Progenitor cell of endocrine pancreas (in vitro differentiated cells): ENCODE measurements around the gene AUP1. TPM values are rescaled to one million over a fixed set of nuclear protein-coding genes. Genes with fewer than 3 reads are reported as not detected.
"Not testable (repeated sequence)": the region's sequence is repeated elsewhere in the genome, so short reads cannot be mapped to it uniquely, and the experiment has no call there.

Experiments used
- DNase-seq: peaks from one replicate; pipeline ENCODE4 v3.0.0; 2021; ENCODE audit warnings: low spot score; ENCODE audit not compliant: unreplicated experiment
- H3K27ac Mint-ChIP-seq: 2 replicates; pipeline ENCODE4 v1.8.0; 2021; ENCODE audit warnings: mild to moderate bottlenecking, moderate library complexity, mixed read lengths
- H3K27me3 Mint-ChIP-seq: 2 replicates; pipeline ENCODE4 v1.8.0; 2021; ENCODE audit warnings: mixed read lengths
- H3K36me3 Mint-ChIP-seq: 2 replicates; pipeline ENCODE4 v1.8.0; 2022; ENCODE audit warnings: mixed read lengths; ENCODE audit not compliant: insufficient read depth
- H3K4me1 Mint-ChIP-seq: 2 replicates; pipeline ENCODE4 v1.8.0; 2021; ENCODE audit warnings: low read depth, mixed read lengths
- H3K4me3 Mint-ChIP-seq: 2 replicates; pipeline ENCODE4 v1.8.0; 2021; ENCODE audit warnings: low read depth, mild to moderate bottlenecking, moderate library complexity, mixed read lengths
- H3K9me3 Mint-ChIP-seq: 2 replicates; pipeline ENCODE4 v1.8.0; 2021; ENCODE audit warnings: low read depth, mixed read lengths
- total RNA-seq: library from RNA; stranded (reverse); gene quantifications from 2 replicates; pipeline ENCODE4 v1.2.1, GENCODE V29; 2021
- TF ChIP-seq, protein P1 (sequence below): fragments of 200-600 bp; sonication (generic); IDR thresholded peaks from one replicate; pipeline ENCODE4 v1.5.0; 2021; ENCODE audit warnings: antibody characterized with exemption, mild to moderate bottlenecking; ENCODE audit not compliant: unreplicated experiment

The AUP1 gene
- total RNA-seq, 1 donor from 2014 or later, result 115 TPM

GRCh38 chr2:74489906-74490305, 39.6 kb downstream of the AUP1 start:
- DNase-seq, result no peak
- Mint-ChIP-seq H3K27ac (no peak overlapping the region), H3K27me3 (no peaks in the 10 kb centered on the region), H3K4me1 (peaks cover 6% of the 10 kb centered on the region), H3K9me3 (no peaks in the 10 kb centered on the region), H3K36me3 (peaks cover 18% of the 10 kb centered on the region), H3K4me3 (no peak overlapping the region)
- TF ChIP-seq, protein P1, sequence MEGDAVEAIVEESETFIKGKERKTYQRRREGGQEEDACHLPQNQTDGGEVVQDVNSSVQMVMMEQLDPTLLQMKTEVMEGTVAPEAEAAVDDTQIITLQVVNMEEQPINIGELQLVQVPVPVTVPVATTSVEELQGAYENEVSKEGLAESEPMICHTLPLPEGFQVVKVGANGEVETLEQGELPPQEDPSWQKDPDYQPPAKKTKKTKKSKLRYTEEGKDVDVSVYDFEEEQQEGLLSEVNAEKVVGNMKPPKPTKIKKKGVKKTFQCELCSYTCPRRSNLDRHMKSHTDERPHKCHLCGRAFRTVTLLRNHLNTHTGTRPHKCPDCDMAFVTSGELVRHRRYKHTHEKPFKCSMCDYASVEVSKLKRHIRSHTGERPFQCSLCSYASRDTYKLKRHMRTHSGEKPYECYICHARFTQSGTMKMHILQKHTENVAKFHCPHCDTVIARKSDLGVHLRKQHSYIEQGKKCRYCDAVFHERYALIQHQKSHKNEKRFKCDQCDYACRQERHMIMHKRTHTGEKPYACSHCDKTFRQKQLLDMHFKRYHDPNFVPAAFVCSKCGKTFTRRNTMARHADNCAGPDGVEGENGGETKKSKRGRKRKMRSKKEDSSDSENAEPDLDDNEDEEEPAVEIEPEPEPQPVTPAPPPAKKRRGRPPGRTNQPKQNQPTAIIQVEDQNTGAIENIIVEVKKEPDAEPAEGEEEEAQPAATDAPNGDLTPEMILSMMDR, result no peak

DNA sequence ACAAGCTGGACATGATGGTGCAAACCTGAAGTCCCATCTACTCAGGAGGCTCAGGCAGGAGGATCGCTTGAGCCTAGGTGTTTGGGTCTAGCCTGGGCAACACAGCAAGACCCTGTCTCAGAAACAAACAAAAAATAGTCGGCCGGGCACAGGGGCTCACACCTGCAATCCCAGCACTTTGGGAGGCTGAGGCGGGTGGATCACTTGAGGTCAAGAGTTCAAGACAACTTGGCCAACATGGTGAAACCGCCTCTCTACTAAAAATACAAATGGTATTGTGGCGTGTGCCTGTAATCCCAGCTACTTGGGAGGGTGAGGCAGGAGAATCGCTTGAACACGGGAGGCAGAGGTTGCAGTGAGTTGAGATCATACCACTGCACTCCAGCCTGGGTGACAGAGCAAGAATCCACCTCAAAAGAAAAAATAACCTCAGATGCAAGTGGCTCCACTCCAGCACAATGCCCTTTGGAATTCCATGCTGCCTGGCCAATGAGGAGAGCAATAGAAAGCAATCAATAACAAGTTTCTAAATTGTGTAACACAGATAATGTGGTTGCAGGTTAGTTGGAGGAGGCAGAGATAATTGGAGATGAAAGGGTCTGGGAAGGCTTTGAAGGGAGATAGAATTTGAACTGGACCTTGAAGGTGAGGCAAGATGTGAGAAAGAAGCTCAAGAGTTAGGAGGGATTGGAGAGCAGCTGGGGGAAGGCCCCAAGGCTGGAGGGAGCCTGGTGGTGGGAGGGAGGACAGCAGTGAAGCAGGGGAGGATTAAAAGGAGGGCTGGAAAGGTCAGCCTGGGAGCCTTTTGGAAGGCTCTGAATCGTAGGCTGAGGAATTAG, 40.6 kb downstream of the AUP1 start:
- no peak for DNase-seq
- no peaks in the 10 kb centered on the region for H3K27me3 Mint-ChIP-seq
- TF ChIP-seq, protein P1, result peak; percentile 22
- H3K27ac Mint-ChIP-seq, result peak overlapping the region; percentile 11
- peaks cover 14% of the 10 kb centered on the region for H3K36me3 Mint-ChIP-seq
- no peaks in the 10 kb centered on the region for H3K9me3 Mint-ChIP-seq
- no peak overlapping the region for H3K4me3 Mint-ChIP-seq
- peaks cover 6% of the 10 kb centered on the region for H3K4me1 Mint-ChIP-seq

DNA sequence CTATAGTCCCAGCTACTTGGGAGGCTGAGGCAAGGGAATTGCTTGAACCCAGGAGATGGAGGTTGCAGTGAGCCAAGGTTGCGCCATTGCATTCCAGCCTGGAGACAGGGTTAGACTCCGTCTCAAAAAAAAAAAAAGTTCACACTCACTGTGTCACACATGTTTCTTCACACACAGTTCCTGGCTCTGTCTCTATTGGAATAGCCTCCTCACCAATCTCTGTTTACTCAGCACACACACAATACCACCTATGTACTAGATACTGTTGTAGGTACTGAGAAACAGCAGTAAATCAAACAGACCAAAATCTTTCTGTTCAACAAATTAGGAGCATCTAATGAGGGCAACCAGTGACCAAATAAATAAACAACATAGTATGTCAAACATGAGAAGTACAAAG, 43.4 kb downstream of the AUP1 start:
- Mint-ChIP-seq H3K9me3 (no peaks in the 10 kb centered on the region), H3K36me3 (peaks cover 10% of the 10 kb centered on the region), H3K4me3 (no peak overlapping the region), H3K4me1 (peaks cover 16% of the 10 kb centered on the region), H3K27ac (no peak overlapping the region), H3K27me3 (no peaks in the 10 kb centered on the region)
- DNase-seq, result no peak
- TF ChIP-seq, protein P1, result no peak

- H3K27ac Mint-ChIP-seq, result peak overlapping the region; percentile 98
- H3K27me3 Mint-ChIP-seq, DNase-seq, H3K9me3 Mint-ChIP-seq, H3K36me3 Mint-ChIP-seq: not testable (repeated sequence)
- H3K4me3 Mint-ChIP-seq, result peak overlapping the region; percentile 96
- H3K4me1 Mint-ChIP-seq, result peaks cover 14% of the 10 kb centered on the region
Measured at GRCh38 chr2:74483675-74484164, 45.8 kb downstream of the AUP1 start.

DNA sequence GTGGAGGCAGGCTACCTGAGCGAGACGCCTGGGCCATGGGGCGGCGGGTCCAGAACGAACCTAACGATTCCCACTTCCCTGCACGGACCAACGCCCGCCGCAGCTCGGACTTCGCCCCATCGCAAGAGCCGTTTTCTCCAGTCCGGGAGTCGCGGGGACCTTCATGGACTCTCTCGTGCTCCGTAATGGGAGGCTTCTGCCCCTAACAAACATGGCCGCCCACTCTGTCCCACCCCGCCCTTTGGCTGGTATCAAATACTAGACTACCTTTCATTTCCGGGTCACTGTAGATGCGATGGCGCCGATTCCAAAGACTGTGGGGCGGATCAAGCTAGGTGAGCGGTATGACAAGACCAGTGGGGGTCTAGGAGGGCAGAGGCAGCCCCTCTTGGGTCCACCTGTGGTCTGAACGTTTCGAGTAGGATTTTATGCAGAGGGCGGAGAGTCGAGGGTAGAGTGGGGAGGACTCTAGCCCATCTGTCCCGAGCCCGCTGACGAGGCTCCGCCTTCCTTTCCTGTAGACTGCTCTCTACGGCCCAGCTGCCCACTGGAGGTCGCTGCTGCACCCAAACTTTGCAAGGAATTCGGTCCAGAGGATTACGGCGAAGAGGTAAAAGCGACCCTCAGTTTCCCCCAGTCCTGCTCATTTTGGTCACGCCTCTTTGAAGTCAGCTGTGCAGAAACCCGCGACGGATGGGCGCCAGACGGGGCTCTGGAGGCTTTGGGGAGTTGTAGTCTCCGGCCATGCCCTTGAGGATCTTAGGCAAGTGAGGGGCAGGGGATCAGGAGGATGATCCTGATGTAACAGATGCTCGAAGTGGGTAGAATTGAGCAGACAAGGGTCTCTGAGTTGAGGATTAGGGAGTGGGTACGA, 46.5 kb downstream of the AUP1 start, which contains the start of the genes CCDC142 and TTC31:
Gene CCDC142 (minus strand): TSS at position 198 of the 874 bp plus-strand sequence. CDS start 161 bp downstream, at position 37.
Gene TTC31 (plus strand): TSS at position 281 of the 874 bp plus-strand sequence. CDS start 15 bp downstream, at position 296.
- peaks cover 14% of the 10 kb centered on the region for H3K4me1 Mint-ChIP-seq
- no peaks in the 10 kb centered on the region for H3K27me3 Mint-ChIP-seq
- peaks cover 8% of the 10 kb centered on the region for H3K36me3 Mint-ChIP-seq
- peak; percentile 86 for DNase-seq
- TF ChIP-seq, protein P1, result peak; percentile 94
- peak within 1 kb of the TSS; percentile 98 for H3K27ac Mint-ChIP-seq
- peak within 1 kb of the TSS; percentile 96 for H3K4me3 Mint-ChIP-seq
- H3K9me3 Mint-ChIP-seq, result no peaks in the 10 kb centered on the region
